ENCODE measurements around the gene RFX8. TPM values are rescaled to one million over a fixed set of nuclear protein-coding genes. Genes with fewer than 3 reads are reported as not detected.

The RFX8 gene
- total and polyA plus RNA-seq, 2 of the 4 experiments (the other 2 are of a cell fraction): 2.9 to 5.3 TPM

DNA sequence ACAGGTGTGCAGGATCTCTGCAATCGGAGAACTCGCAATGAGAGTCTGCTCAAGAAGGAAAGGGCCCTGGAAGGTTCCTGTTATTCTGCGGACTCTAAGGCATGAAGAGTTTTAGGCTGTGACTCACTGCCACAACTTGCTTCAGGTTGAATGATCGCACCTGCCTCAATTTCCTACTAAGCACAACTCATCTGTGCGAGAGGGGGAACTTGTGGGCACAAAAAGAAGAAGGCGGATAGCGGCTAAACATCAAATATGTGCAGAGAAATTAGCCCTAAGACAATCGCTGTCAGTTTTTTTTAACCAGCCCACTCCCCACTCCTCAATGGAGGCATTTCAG lies 73.6 kb downstream of the RFX8 start:
- H2AK9ac ChIP-seq (replicated peaks; ENCODE audit: low read depth, low read length, poor library complexity): no peak overlapping the region
- in situ Hi-C loops (cut with MboI; ENCODE audit: low sequenced_read_pairs): loop anchor here (10.0 kb wide), 1 partner anchor 434 kb away; no protein-coding TSS in a partner anchor
- dilution Hi-C loops (cut with HindIII; ENCODE audit: low sequenced_read_pairs, unreplicated experiment): no loop called here
- no peaks in the 10 kb centered on the region for H3K9me1 ChIP-seq (ENCODE audit: insufficient read depth, low read length)
- no peak overlapping the region for H3K23ac ChIP-seq (ENCODE audit: low read depth, low read length)
- H3K36me3 ChIP-seq (ENCODE audit: control insufficient read depth, insufficient read depth, low read length): no peaks in the 10 kb centered on the region
- H2AFZ ChIP-seq (replicated peaks; ENCODE audit: low read length, poor library complexity): no peak overlapping the region
- no peak overlapping the region for H3K9ac ChIP-seq (ENCODE audit: low read depth, low read length)
- no peak overlapping the region for H4K8ac ChIP-seq (ENCODE audit: low read depth in 2 of 2, low read length in 2 of 2)
- no CpG with 5 or more reads among the region's 8 CpGs for WGBS, 2 experiments (ENCODE audit: extremely low coverage in 2 of 2, insufficient read length in 1 of 2)
- H3K27me3 ChIP-seq (ENCODE audit: control insufficient read depth, insufficient read depth, low read length): no peaks in the 10 kb centered on the region
- H3K27ac ChIP-seq (ENCODE audit: insufficient read depth, low read length): no peak overlapping the region
- ATAC-seq (ENCODE audit: low read depth): no peak
- BruUV-seq (replicated peaks): no TSS peak
- POLR2A ChIA-PET (ENCODE audit: unreplicated experiment): no interaction called here
- no peak overlapping the region for H2BK120ac ChIP-seq (ENCODE audit: low read depth, low read length)
- H4K91ac ChIP-seq (ENCODE audit: insufficient read depth, low read depth, low read length): no peak overlapping the region
- H3K4ac ChIP-seq (ENCODE audit: low read depth, low read length): no peak overlapping the region
- no peak overlapping the region for H2BK5ac ChIP-seq (ENCODE audit: low read depth, low read length, poor library complexity, severe bottlenecking)
- H3K56ac ChIP-seq (ENCODE audit: extremely low read depth, insufficient read depth, low read length): no peak overlapping the region
- H3K9me3 ChIP-seq (ENCODE audit: control insufficient read depth, insufficient read depth, low read length): no peaks in the 10 kb centered on the region
- H3K4me3 ChIP-seq (ENCODE audit: insufficient read depth, low read depth, low read length): no peak overlapping the region
- intact Hi-C loops (cut with micrococcal nuclease): no loop called here
- no peak for DNase-seq
- H3K14ac ChIP-seq (replicated peaks; ENCODE audit: low read depth, low read length): no peak overlapping the region
- no peaks in the 10 kb centered on the region for H3K79me1 ChIP-seq (ENCODE audit: low read depth in 1 of 2, low read length in 2 of 2)
- H4K20me1 ChIP-seq (ENCODE audit: insufficient read depth, low read length): no peaks in the 10 kb centered on the region
- no peak overlapping the region for H4K5ac ChIP-seq (ENCODE audit: low read depth, low read length)
- TF ChIP-seq POLR2A (IDR thresholded peaks at IDR 0.05; ENCODE audit: low read depth, low read length) (no peak), MAZ (IDR thresholded peaks at IDR 0.05; ENCODE audit: borderline replicate concordance, low read depth, low read length) (no peak)
- TF ChIP-seq, protein P1, sequence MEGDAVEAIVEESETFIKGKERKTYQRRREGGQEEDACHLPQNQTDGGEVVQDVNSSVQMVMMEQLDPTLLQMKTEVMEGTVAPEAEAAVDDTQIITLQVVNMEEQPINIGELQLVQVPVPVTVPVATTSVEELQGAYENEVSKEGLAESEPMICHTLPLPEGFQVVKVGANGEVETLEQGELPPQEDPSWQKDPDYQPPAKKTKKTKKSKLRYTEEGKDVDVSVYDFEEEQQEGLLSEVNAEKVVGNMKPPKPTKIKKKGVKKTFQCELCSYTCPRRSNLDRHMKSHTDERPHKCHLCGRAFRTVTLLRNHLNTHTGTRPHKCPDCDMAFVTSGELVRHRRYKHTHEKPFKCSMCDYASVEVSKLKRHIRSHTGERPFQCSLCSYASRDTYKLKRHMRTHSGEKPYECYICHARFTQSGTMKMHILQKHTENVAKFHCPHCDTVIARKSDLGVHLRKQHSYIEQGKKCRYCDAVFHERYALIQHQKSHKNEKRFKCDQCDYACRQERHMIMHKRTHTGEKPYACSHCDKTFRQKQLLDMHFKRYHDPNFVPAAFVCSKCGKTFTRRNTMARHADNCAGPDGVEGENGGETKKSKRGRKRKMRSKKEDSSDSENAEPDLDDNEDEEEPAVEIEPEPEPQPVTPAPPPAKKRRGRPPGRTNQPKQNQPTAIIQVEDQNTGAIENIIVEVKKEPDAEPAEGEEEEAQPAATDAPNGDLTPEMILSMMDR (conservative IDR thresholded peaks at IDR 0.05; ENCODE audit: low read depth, low read length): no peak
- H3K18ac ChIP-seq (ENCODE audit: low read depth, low read length): no peak overlapping the region
- no peak overlapping the region for H2BK15ac ChIP-seq (ENCODE audit: low read depth, low read length)
- CTCF ChIA-PET: no interaction called here
- no peak overlapping the region for H3K4me2 ChIP-seq (ENCODE audit: low read depth, low read length)
- no peaks in the 10 kb centered on the region for H3K4me1 ChIP-seq (ENCODE audit: control insufficient read depth, insufficient read depth, low read length)
- no peak overlapping the region for H2AK5ac ChIP-seq (ENCODE audit: low read depth, low read length)
- no peak overlapping the region for H2BK20ac ChIP-seq (ENCODE audit: low read depth, low read length)

Measured in IMR-90 (cell line).